ENCODE data around the gene NAP1L5.

NAP1L5 gene

GRCh38 chr4:88672987-88673386 is 24.6 kb downstream of the NAP1L5 start:
- H3K4me3 ChIP-seq (ENCODE audit: low read depth, low read length) = no peak overlapping the region
- peak; percentile 74 for TF ChIP-seq CTCF (IDR thresholded peaks at IDR 0.05; ENCODE audit: low read depth, low read length)

GRCh38 chr4:88661739-88662138 is 35.9 kb downstream of the NAP1L5 start:
- no peak overlapping the region for H3K4me3 ChIP-seq (ENCODE audit: low read depth, low read length)
- TF ChIP-seq CTCF (IDR thresholded peaks at IDR 0.05; ENCODE audit: low read depth, low read length) = no peak

- no peak for TF ChIP-seq CTCF (IDR thresholded peaks at IDR 0.05; ENCODE audit: low read depth, low read length)
- H3K4me3 ChIP-seq (ENCODE audit: low read depth, low read length) = no peak overlapping the region
Measured at GRCh38 chr4:88660446-88661294, 37.0 kb downstream of the NAP1L5 start.

GRCh38 chr4:88659890-88660208 is 37.8 kb downstream of the NAP1L5 start:
- no peak overlapping the region for H3K4me3 ChIP-seq (ENCODE audit: low read depth, low read length)
- TF ChIP-seq CTCF (IDR thresholded peaks at IDR 0.05; ENCODE audit: low read depth, low read length) = no peak

- TF ChIP-seq CTCF (IDR thresholded peaks at IDR 0.05; ENCODE audit: low read depth, low read length) = peak; percentile 31; the same call in 1 of the 2 replicates
- no peak overlapping the region for H3K4me3 ChIP-seq (ENCODE audit: low read depth, low read length)
Measured at GRCh38 chr4:88659055-88659889, 38.4 kb downstream of the NAP1L5 start.

- no peak for TF ChIP-seq CTCF (IDR thresholded peaks at IDR 0.05; ENCODE audit: low read depth, low read length)
Measured at GRCh38 chr4:88655226-88655625, 42.4 kb downstream of the NAP1L5 start.

More at GRCh38 chr4:88655226-88655625, 42.4 kb downstream of the NAP1L5 start:
- no peak overlapping the region for H3K4me3 ChIP-seq (ENCODE audit: low read depth, low read length)
